Smooth muscle cell (in vitro differentiated cells): ENCODE results near the gene TCF23. TPM values are rescaled to one million over a fixed set of nuclear protein-coding genes. Genes with fewer than 3 reads are reported as not detected.

Source experiments
- DNase-seq: peaks from one replicate; lab custom pipeline; 2025; ENCODE audit not compliant: unreplicated experiment; lab: John Stamatoyannopoulos, UW
- H2AFZ ChIP-seq: fragments of 200-600 bp; sonication (generic); 2 replicates; pipeline ENCODE4 v1.6.0; 2016; ENCODE audit warnings: antibody characterized with exemption, low read depth, mild to moderate bottlenecking
- H3F3A ChIP-seq: fragments of 200-600 bp; sonication (generic); 2 replicates; pipeline ENCODE4 v1.6.0; 2017; ENCODE audit warnings: antibody characterized with exemption, low read depth
- H3K27ac ChIP-seq: fragments of 200-600 bp; sonication (generic); 2 replicates; pipeline ENCODE4 v1.5.1; 2016; ENCODE audit warnings: low read depth, mild to moderate bottlenecking
- H3K27me3 ChIP-seq: fragments of 200-600 bp; sonication (generic); 2 replicates; pipeline ENCODE4 v1.6.1; 2016; ENCODE audit warnings: low read depth, mild to moderate bottlenecking
- H3K36me3 ChIP-seq: fragments of 200-600 bp; sonication (generic); 2 replicates; pipeline ENCODE4 v1.5.1; 2016; ENCODE audit warnings: low read depth
- H3K4me1 ChIP-seq: fragments of 200-600 bp; sonication (generic); 2 replicates; pipeline ENCODE4 v1.5.1; 2016; ENCODE audit warnings: low read depth
- H3K4me2 ChIP-seq: fragments of 200-600 bp; sonication (generic); 2 replicates; pipeline ENCODE4 v1.6.0; 2016; ENCODE audit warnings: mild to moderate bottlenecking
- H3K4me3 ChIP-seq: fragments of 200-600 bp; sonication (generic); 2 replicates; pipeline ENCODE4 v1.5.1; 2016; ENCODE audit warnings: mild to moderate bottlenecking
- H3K79me2 ChIP-seq: fragments of 200-600 bp; sonication (generic); 2 replicates; pipeline ENCODE4 v1.6.0; 2016; ENCODE audit warnings: low read depth, mild to moderate bottlenecking
- H3K9ac ChIP-seq: fragments of 200-600 bp; sonication (generic); 2 replicates; pipeline ENCODE4 v1.6.0; 2016; ENCODE audit warnings: low read depth
- H3K9me3 ChIP-seq: fragments of 200-600 bp; sonication (generic); replicated peaks from 2 replicates; pipeline ENCODE4 v1.5.1; 2016; ENCODE audit warnings: low read depth
- H4K20me1 ChIP-seq: fragments of 200-600 bp; sonication (generic); 2 replicates; pipeline ENCODE4 v1.6.0; 2016; ENCODE audit warnings: low read depth
- WGBS: methylation state at CpG from one replicate; pipeline ENCODE4 v1.1.7; 2016; ENCODE audit warnings: low lambda C conversion rate; 5-methylcytosine and 5-hydroxymethylcytosine counted together
- polyA plus RNA-seq: library from polyadenylated mRNA; unstranded; fragments of >200 nt; fragmentation: Nextera tagmentation; extraction: Ambion mirVana; gene quantifications from 2 replicates; pipeline ENCODE4 v1.2.1, GENCODE V29; 2016
- total RNA-seq: library from RNA; depleted of rRNA; stranded (reverse); fragments of >200 nt; gene quantifications from 2 replicates; pipeline ENCODE4 v1.2.3, GENCODE V29; 2014
- TF ChIP-seq, protein P1 (sequence below): fragments of 200-600 bp; sonication (generic); IDR thresholded peaks from 2 replicates; pipeline ENCODE4 v1.5.1; 2017; ENCODE audit warnings: borderline replicate concordance, mild to moderate bottlenecking, antibody characterized with exemption; ENCODE audit not compliant: insufficient read depth, poor library complexity, severe bottlenecking

Gene TCF23
- total and polyA plus RNA-seq, 2 experiments from 2014 or later, result not detected

DNA sequence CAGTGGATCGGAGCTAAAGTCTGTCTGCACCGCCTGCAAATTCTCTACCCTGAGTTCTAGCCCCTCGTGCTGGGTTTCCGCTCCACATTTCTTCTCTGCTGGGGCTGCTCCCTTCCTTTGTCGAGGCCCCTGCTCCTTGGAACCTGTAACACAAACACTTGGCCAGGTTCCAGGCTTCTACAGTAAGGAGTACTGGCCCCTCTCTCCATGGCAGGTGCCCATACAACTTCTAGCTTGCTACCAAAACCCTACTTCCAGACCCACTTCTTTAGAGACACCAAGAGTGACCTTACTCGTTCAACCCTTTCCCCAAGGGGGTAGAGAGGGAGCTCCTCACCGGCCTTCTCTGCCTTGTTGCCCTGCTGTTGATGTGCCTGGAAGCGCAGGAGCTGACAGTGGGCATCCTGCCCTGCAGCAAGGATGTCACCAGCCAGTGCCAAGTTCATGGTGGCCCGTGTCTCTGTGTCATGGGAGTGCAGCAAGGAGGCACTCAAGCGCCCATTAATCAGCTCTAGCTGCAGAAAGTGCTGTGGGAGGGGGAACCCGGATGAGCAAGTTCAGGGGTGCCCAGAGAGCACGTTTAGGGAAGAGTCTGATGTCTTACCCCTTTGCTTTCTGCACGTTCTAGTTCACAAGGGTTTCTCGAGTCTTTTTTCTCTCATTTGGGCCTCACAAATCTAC is 15.5 kb upstream of the TCF23 start:
- TF ChIP-seq, protein P1, sequence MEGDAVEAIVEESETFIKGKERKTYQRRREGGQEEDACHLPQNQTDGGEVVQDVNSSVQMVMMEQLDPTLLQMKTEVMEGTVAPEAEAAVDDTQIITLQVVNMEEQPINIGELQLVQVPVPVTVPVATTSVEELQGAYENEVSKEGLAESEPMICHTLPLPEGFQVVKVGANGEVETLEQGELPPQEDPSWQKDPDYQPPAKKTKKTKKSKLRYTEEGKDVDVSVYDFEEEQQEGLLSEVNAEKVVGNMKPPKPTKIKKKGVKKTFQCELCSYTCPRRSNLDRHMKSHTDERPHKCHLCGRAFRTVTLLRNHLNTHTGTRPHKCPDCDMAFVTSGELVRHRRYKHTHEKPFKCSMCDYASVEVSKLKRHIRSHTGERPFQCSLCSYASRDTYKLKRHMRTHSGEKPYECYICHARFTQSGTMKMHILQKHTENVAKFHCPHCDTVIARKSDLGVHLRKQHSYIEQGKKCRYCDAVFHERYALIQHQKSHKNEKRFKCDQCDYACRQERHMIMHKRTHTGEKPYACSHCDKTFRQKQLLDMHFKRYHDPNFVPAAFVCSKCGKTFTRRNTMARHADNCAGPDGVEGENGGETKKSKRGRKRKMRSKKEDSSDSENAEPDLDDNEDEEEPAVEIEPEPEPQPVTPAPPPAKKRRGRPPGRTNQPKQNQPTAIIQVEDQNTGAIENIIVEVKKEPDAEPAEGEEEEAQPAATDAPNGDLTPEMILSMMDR, result no peak
- peaks cover 4% of the 10 kb centered on the region for H3F3A ChIP-seq
- H3K36me3 ChIP-seq, result no peaks in the 10 kb centered on the region
- H4K20me1 ChIP-seq, result peaks cover 18% of the 10 kb centered on the region
- no peaks in the 10 kb centered on the region for H3K9me3 ChIP-seq
- H3K27ac ChIP-seq, result no peak overlapping the region
- H3K79me2 ChIP-seq, result peaks cover 17% of the 10 kb centered on the region
- WGBS, result 61% methylated on average over 14 of the region's 14 CpGs
- H3K27me3 ChIP-seq, result no peaks in the 10 kb centered on the region
- H2AFZ ChIP-seq, result no peak overlapping the region
- H3K4me3 ChIP-seq, result peak overlapping the region; percentile 83
- H3K4me2 ChIP-seq, result peak overlapping the region; percentile 85
- DNase-seq, result no peak
- H3K9ac ChIP-seq, result peak overlapping the region; percentile 81
- H3K4me1 ChIP-seq, result peaks cover 6% of the 10 kb centered on the region

DNA sequence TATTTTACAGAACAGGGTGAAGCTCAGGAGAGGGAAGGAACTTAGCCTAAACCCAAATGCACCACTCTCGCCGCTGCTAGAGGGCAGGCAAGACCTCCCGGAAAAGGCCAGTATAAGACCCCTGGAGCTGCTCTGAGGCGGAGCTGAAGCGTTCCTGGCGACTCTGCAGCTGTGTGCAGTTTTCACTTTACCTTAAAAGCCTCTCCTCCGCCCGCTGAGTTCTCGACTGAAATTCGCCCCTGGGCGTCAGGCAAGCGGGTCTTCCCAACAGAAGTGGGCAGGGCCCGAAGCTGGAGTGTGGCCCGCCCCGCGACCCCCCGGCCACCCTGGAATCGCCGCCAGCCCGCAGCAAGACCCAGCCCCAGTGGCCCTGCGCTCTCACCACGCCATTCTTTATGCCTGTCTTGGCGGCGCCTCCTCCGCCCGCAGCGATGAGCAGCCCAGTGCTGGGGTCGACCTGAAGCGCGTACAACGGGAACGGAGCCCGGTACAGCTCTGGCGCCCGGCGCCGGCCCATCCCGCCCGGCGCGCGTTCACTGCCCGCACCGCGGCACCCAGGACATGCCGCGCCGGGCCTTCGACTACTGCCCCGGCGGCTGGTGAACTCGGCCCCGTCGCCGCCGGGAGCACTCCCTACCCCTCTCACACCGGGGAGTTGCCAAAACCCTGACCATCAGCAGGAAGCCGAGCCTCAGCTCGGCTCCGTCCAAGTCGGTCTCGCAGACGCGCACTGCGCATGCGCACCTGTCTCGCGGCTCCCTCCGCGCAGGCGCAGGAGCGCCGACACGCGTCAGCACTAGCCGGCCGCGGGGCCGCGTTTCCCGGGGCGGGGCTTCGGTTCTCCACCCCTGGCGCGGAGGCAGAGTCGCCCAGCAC is 14.7 kb upstream of the TCF23 start, which contains the start of gene PREB:
TSS of gene PREB (minus strand) at position 732 of the 876 bp plus-strand sequence. CDS start at position 517, 215 bp downstream.
- peak; percentile 92 for DNase-seq
- peak within 1 kb of the TSS; percentile 82 for H2AFZ ChIP-seq
- H4K20me1 ChIP-seq, result peaks cover 18% of the 10 kb centered on the region
- H3K27me3 ChIP-seq, result no peaks in the 10 kb centered on the region
- no peaks in the 10 kb centered on the region for H3K9me3 ChIP-seq
- H3K9ac ChIP-seq, result peak within 1 kb of the TSS; percentile 81
- H3K4me3 ChIP-seq, result peak within 1 kb of the TSS; percentile 83
- H3K4me2 ChIP-seq, result peak within 1 kb of the TSS; percentile 85
- TF ChIP-seq, protein P1, result no peak
- peaks cover 4% of the 10 kb centered on the region for H3F3A ChIP-seq
- no peaks in the 10 kb centered on the region for H3K36me3 ChIP-seq
- under 1% methylated on average over 74 of the region's 86 CpGs for WGBS
- H3K79me2 ChIP-seq, result peaks cover 17% of the 10 kb centered on the region
- H3K4me1 ChIP-seq, result peaks cover 6% of the 10 kb centered on the region
- peak within 1 kb of the TSS; percentile 53 for H3K27ac ChIP-seq

DNA sequence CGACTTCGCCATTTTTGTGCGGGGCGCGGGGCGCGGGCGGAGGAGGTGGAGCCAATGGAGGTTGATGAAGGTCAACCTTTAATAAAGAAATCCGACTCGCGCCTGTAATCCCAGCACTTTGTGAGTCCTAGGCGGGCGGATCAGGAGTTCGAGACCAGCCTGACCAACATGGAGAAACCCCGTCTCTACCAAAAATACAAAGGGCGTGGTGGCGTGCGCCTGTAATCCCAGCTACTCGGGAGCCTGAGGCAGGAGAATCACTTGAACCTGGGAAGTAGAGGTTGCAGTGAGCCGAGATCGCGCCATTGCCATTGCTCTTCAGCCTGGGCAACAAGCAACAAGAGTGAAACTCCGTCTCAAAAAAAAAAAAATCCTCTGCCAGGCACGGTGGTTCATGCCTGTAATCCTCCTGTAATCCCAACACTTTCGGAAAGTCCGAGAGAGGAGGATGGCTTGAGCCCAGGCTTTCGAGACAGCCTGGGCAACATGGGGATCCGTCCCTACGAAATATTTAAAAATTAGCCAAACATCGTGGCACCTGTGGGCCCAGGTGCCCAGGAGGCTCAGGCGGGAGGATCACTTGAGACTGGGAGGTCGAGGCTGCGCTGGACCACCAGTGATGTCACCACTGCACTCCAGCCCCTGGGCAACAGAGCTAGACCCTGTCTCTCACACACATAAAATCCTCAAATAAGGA is 13.9 kb upstream of the TCF23 start:
- Histone ChIP-seq H3F3A (peaks cover 4% of the 10 kb centered on the region), H3K9ac (no peak overlapping the region), H3K4me1 (peaks cover 6% of the 10 kb centered on the region), H3K36me3 (no peaks in the 10 kb centered on the region), H2AFZ (peak overlapping the region; percentile 82), H3K27ac (no peak overlapping the region), H3K4me2 (peak overlapping the region; percentile 74), H4K20me1 (peaks cover 18% of the 10 kb centered on the region), H3K27me3 (no peaks in the 10 kb centered on the region), H3K79me2 (peaks cover 17% of the 10 kb centered on the region), H3K4me3 (peak overlapping the region; percentile 83), H3K9me3 (no peaks in the 10 kb centered on the region)
- WGBS, result 52% methylated on average over 33 of the region's 33 CpGs
- DNase-seq, result no peak
- TF ChIP-seq, protein P1, result no peak
